ENCODE measurements around the gene CUL7. TPM values are rescaled to one million over a fixed set of nuclear protein-coding genes. Genes with fewer than 3 reads are reported as not detected.

The CUL7 gene
- total RNA-seq, 1 experiment from 2014 or later = 23.5 TPM

DNA sequence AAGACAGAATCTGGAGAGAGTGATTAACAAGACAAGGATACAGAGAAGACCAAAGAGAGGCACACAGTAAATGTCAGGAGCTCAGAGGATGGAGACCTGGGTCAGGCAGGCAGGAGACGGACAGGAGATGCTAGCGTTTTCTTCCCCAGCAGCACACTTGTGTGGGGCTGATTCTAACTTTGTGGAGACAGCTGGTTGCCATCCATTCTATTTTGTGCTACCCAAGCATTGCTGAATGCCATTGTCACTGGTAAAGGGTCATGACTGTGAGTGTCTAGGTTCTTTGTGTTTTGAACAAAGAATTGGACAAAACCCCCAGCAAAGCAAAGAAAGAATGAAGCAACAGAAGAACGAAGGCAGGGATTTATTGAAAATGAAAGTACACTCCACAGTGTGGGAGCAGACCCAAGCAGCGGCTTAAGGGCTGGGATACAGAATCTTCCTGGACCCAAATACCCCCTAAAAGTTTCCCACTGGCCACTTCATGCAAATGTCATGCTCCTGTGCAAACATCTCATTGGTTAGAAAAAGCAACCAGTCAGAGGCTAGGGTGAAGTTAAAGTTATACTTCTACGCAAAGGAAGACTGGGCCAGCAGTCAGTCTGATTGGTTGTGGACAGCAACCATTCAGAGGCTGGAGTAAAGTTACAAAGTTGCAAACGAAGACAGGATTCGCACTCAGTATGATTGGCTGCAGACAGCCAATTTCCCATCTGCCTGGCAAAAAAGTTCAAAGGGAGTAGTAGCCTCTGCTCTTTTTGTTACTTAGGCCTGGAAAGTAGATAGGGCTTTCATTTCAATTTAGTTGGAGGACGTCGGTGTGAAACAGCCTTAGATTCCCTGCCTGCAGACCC, 40.0 kb upstream of the CUL7 start:
- Histone ChIP-seq H2BK20ac (ENCODE audit: low read depth, low read length, poor library complexity, severe bottlenecking) (no peak overlapping the region), H2BK12ac (ENCODE audit: insufficient read length, low read depth, low read length) (no peak overlapping the region)
- H3K4me3 Mint-ChIP-seq = peak overlapping the region in 1 of 2 experiments; percentile 51; a peak in 2 of 5 replicates

More for the DNA sequence above, 40.0 kb upstream of the CUL7 start:
- Histone ChIP-seq H3K23me2 (ENCODE audit: insufficient read length, low read depth, low read length, poor library complexity, severe bottlenecking) (peaks cover 3% of the 10 kb centered on the region), H3K56ac (ENCODE audit: insufficient read length, low read depth, low read length) (no peak overlapping the region), H4K20me1 (ENCODE audit: control insufficient read depth, insufficient read depth, insufficient read length) (no peaks in the 10 kb centered on the region), H3K14ac (ENCODE audit: insufficient read depth, low read length) (no peak overlapping the region), H3T11ph (ENCODE audit: low read length) (no peak overlapping the region), H3K9ac (ENCODE audit: extremely low read depth, insufficient read length, low read length) (no peak overlapping the region), H4K8ac (replicated peaks; ENCODE audit: insufficient read length, low read depth, low read length) (no peak overlapping the region), H2AK5ac (ENCODE audit: insufficient read length, low read length) (no peak overlapping the region), H3K27me3 (ENCODE audit: insufficient read depth, low read length) (no peaks in the 10 kb centered on the region), H2AFZ (ENCODE audit: low read length) (no peak overlapping the region), H2BK120ac (ENCODE audit: low read depth, low read length, poor library complexity, severe bottlenecking) (no peak overlapping the region), H3K4me1 (ENCODE audit: insufficient read depth, low read length) (peaks cover 28% of the 10 kb centered on the region), H4K5ac (ENCODE audit: insufficient read length, low read depth, low read length) (no peak overlapping the region), H3K23ac (ENCODE audit: insufficient read length, low read depth, low read length) (no peak overlapping the region), H3K79me1 (ENCODE audit: insufficient read depth, low read depth, low read length, poor library complexity, severe bottlenecking) (no peaks in the 10 kb centered on the region), H3K79me2 (ENCODE audit: insufficient read depth, low read length) (peaks cover 11% of the 10 kb centered on the region; the same call in 1 of the 2 replicates), H3K9me3 (ENCODE audit: control insufficient read depth, low read depth, low read length) (no peaks in the 10 kb centered on the region), H4K91ac (ENCODE audit: insufficient read length, low read depth, low read length) (no peak overlapping the region), H3K4me2 (ENCODE audit: insufficient read depth, insufficient read length, low read length) (peak overlapping the region; percentile 12), H2BK5ac (ENCODE audit: insufficient read length, low read length) (no peak overlapping the region), H3K4ac (ENCODE audit: low read depth, low read length) (no peak overlapping the region), H3K18ac (ENCODE audit: insufficient read length, low read depth, low read length) (peak overlapping the region; percentile 34), H2BK15ac (ENCODE audit: low read depth, low read length) (no peak overlapping the region), H3K27ac (ENCODE audit: insufficient read length, low read depth, low read length) (peak overlapping the region; percentile 36)
- no peaks in the 10 kb centered on the region for H3K27me3 Mint-ChIP-seq (ENCODE audit: low read depth)
- H3K36me3 Mint-ChIP-seq (ENCODE audit: insufficient read depth in 1 of 3, low read depth in 3 of 3) = no peaks in the 10 kb centered on the region
- H3K9me3 Mint-ChIP-seq = no peaks in the 10 kb centered on the region
- DNase-seq = peak; percentile 56
- H3K27ac Mint-ChIP-seq = peak overlapping the region; percentile 40 to 91 (median 63)
- TF ChIP-seq, protein P1, sequence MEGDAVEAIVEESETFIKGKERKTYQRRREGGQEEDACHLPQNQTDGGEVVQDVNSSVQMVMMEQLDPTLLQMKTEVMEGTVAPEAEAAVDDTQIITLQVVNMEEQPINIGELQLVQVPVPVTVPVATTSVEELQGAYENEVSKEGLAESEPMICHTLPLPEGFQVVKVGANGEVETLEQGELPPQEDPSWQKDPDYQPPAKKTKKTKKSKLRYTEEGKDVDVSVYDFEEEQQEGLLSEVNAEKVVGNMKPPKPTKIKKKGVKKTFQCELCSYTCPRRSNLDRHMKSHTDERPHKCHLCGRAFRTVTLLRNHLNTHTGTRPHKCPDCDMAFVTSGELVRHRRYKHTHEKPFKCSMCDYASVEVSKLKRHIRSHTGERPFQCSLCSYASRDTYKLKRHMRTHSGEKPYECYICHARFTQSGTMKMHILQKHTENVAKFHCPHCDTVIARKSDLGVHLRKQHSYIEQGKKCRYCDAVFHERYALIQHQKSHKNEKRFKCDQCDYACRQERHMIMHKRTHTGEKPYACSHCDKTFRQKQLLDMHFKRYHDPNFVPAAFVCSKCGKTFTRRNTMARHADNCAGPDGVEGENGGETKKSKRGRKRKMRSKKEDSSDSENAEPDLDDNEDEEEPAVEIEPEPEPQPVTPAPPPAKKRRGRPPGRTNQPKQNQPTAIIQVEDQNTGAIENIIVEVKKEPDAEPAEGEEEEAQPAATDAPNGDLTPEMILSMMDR (conservative IDR thresholded peaks at IDR 0.05) = no peak
- no CpG with 5 or more reads among the region's 9 CpGs for WGBS (ENCODE audit: extremely low coverage, insufficient read length, low lambda C conversion rate)
- peaks cover 75 to 77% of the 10 kb centered on the region in 2 experiments for H3K4me1 Mint-ChIP-seq

Measured in H9 (cell line).